Stimulated activated CD8-positive, alpha-beta memory T cell treated with anti-CD3 and anti-CD28 coated beads, Interleukin-2, amount 100 ng/mL, for 1 hour (primary cell): ENCODE measurements around the gene SHROOM3.

Source experiments
- DNase-seq, 2 donors: peaks; one replicate each; pipeline ENCODE4 v3.0.0-alpha.2; 2020; ENCODE audit warnings: low read depth in 2 of 2

Gene SHROOM3

GRCh38 chr4:76569706-76570105 is 134.7 kb downstream of the SHROOM3 start:
- DNase-seq: no peak

GRCh38 chr4:76570141-76570973 is 135.3 kb downstream of the SHROOM3 start:
- DNase-seq: no peak

GRCh38 chr4:76571274-76571673 is 136.2 kb downstream of the SHROOM3 start:
- no peak for DNase-seq

DNA sequence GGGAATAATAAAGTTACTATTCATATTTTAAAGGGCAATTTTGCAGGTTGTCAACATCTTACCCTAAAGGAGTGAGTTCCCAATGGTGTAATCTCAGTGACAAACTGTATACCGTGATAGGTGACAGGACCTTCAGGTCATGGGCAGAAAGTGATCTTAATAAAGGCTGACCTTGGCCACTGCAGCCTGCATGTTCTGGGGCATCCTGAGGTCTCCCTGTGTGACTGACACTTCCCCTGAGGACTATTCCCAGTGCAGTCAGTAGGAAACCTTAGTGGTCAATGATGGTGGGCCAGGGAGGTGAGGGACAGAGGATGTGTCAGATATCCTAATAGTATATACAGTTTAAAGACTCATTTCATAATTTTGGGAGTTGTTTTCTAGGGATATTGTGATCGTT is 137.2 kb downstream of the SHROOM3 start:
- DNase-seq: no peak

- no peak for DNase-seq
These were observed 141.8 kb downstream of the SHROOM3 start for GRCh38 chr4:76576824-76577223.

DNA sequence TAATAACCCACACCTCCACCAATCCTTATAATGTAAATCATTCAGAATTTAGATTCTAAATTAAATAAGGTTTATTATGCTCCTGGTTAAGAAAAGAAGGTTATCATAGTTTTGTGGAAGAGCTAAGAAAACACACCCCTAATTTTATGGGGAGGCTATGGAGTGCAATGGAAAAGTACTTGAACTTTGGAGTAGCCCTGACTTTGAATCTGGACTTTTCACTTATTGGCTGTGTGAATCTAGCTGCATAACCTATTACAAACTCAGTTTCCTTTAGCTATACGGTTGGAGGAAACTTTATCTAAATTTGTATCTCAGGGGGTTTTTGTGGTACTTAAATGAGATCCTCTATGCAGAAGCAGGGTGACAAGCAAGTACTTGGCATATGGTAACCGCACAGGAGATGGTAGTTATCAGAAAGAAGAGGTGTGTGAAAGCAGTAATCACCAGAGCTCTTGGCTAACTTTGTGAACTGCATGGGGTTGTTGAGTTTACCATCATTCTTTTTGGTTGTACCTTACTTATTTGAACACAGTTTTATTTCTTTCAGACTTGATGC is 143.1 kb downstream of the SHROOM3 start:
- no peak for DNase-seq

DNA sequence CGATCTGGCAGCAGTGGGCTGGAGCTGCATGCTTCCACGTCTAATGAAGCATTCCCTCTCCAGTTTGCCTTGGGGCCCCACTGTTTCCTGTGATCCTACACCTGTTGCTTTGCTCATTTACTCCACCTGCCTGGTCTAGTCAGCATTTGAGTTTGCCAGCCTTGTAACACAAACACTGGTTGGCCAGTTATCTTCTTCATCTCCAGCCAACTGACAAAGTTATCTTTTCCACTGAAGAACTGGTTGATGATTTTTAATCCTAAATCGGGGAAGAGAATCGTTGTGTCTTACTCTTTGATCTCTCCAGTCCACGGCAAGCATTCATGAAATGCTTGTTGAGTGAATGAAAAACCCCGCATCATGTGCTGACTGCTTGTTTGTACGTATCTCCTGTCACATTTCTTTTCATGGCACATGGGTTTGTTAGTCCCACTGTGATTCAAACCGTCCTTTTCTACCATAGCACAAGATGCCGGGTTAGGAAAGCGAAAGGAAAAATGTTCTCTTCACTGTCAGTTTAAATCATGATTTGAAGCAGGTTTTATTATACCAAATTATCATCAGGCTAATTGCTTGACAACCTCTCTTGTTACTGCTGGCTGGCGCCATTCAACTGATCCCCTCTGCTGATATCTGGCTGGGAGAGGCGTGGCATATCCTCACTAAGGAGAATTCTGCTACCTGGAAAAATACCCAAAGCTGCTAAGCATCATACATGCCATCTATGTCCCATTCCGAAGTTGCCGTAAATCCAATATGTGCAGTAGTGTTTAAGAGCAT is 144.8 kb downstream of the SHROOM3 start:
- no peak for DNase-seq

DNA sequence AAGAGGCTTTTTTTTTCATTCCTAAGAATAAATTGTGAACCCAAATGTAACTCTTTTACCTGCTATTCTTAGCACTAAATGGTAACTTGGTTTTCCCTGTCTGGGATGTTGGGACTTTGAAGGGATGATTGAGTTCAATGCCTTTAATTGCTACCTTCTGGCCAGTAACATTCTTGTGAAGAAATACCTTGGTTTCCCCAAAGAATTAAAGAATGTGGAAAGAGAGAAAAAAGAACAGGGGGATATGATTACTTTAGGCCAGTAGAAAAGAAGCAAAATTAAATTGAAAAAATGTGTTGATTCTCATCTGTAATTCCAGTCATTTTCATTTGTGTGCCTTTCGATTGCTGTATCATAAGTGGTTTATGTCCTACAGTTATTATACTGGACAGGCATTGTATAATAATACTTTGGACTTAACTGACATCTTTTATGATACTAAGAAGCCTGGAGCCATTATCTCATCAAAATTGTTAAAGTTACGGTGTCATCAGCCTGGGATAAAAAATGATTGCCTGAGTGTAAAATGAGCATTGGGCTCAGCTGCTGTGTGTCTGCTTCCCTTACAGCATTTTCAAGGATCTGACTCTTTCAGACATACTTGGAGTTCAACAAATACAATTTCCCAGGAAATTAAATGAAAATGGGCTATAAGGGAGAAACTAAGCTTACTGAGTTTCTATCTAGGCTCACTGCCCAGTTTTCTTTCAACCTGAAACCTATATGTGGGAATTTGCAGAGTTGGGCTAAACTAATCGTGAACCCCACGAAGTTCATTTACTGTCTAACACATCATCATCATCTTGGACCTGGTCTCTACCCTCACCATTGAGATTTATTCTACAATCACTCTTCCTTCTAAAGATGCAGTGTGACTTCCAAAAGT is 146.3 kb downstream of the SHROOM3 start:
- DNase-seq: no peak

DNA sequence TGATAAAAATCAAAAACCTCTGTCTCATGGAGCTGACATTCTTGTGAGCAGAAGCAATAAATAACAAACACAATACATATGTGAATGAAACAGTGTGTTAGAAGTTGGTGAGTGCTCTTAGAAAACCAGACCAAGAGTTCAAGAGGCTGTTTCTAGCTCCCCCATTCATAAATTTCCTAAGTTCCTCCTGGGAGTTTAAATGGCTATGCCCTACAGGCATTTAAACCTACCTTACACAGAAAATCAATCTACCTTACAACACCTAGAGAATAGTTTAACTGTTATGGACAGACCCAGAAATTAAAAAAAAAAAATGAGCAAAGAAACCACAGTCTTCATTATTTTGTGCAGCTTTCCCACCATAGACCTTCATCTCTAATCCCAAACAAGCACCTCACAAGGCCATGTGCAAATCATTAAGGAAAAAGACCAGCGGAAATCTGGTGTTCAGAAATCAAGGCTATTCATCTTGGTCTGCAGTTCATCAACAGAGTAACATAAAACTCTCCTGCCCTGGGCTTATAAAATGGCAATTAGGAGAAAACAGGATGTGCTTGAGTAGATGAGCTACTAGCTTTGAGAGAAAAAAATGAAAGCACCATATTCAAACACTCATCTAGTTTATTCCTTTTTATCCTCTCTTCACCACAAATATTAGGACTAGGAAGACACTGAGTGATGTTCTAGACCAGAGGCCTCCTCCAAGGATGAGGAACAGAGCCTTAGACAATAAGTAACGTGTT is 147.2 kb downstream of the SHROOM3 start:
- DNase-seq: no peak

DNA sequence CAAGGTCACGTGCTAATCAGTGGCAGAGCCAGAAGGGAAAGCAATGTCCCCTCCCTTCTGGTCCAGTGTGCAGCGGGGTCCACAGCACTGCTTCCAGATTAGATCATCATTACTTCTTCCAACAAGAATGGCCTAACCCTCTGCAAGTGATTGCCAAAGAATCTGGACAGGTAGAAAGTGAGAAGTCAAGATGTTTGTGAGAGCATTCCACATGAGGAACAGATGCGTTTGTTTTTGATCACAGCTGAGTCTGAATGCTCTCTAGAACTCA is 147.7 kb downstream of the SHROOM3 start:
- no peak for DNase-seq

DNA sequence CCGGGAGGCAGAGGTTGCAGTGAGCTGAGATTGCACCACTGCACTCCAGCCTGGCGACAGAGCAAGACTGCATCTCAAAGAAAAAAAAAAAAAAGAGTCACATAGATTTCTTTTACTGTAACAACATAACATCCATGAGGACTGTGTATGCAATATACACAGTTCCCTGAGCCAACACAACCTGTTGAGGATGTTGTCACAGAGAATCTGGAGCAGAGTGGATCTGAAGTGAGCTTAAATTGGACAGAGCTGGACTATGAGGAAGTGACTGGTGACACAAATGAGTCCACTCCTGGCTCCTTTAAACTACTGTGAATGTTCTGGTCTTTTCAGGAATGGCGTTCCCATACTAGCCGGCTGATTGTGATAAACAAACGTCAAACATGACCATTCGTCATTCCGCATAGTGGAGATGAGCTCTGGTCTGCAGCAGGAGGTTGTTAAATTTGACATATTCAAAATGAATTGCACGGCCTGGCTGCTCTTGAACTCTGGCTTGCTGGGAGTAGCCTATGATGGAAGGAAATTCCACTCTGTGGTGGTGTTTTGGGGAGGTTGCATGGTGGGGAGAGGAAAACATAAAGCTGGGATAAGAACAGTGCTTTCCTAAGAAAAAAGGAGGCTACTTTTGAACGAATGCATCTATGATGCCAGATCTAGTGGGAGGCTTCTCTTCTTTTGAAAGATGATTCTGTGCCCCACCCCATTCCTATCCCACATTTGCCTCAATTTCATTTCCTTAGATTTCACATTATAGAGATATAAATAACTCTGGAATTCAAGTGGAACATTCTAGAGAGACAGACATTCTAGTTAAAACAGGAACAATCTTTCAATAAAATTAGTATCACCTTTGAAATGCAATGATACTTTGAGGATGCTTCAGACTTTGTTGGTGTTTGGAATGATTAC is 149.5 kb downstream of the SHROOM3 start:
- DNase-seq: no peak

DNA sequence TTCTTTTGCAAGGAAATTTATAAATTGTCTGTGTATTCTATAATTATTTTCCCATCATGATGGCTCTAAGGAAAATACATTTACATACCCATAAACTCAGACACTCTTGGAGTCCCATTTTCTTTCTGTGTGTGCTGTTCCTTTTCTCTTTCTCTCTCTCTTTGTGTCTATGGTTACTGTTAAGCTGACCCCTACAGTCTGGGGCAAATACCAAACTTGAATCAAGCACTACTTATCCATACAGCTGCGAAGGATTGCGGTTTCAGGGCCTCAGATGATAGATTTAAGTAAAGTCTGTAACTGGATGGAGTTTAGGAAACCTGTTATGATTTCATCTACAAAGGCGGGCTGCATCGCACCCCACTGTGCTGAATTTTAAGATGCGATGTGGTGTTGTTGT is 150.2 kb downstream of the SHROOM3 start:
- DNase-seq: no peak

DNA sequence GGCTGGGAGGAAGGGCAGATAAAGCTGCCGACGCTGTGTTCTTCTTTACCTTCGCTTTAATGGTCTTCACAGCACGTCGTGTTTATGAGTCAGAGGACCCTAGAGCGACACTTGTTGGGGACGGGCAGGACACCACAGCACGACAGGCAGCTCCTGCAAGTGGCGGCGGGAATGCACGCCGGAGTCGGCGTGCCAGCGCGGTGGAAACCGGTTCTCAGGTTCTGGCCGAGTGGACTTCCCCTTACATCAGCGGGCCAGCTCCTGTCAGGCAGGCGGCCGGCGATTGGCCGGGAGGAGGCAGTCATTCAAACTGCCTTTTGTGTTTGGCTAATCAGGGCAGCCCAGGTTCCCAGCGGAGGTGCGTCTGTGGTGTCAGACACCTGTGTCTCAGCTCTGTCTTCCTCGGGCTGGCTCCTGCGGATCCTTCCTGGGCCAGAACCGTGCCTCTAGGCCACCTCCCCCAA is 150.9 kb downstream of the SHROOM3 start:
- DNase-seq: no peak

DNA sequence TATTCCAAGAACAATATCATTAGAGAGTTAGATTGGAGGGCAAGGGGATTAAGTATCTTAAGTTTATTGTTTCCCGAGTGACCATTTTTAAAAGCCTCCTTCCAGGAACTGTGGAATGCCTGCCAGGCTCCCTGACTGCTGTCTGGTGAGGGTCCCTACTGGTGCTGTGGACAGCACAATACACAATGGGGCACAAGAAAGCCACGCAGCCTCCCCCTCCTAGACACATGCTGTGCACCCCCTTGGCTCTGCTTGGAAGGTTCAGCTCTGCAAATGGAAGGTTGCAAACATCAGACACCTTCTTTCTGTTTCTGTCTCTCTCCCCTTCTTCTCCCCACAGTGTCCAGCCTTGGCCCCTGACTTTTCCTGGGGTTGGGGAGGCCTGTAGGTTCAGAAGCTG is 153.2 kb downstream of the SHROOM3 start:
- DNase-seq: no peak

- DNase-seq: no peak
These were observed 154.4 kb downstream of the SHROOM3 start for GRCh38 chr4:76589402-76589801.

GRCh38 chr4:76589872-76590797 is 155.1 kb downstream of the SHROOM3 start:
- DNase-seq: no peak

DNA sequence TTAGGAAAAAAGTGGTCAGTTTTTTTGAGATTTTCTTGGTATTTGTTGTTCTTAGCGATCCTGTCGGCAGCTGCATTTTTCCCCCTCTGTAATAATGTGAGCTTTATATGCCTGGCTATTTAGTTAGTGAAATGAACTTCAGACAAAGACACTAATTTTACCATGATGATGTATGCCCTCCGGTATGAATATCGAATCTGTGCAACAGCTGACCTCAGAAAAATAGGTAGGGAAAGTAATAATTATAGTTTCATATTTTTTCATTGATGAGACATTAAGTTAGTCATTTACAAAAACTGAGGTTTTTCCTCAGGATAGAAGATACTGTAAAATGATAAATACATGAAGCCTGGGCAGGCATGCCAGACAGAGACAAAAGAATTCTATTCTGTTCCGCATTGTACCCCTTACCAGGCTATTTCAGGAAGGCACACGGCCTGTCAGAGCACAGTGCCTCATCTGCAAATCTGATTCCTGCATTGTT is 155.8 kb downstream of the SHROOM3 start:
- DNase-seq: no peak

DNA sequence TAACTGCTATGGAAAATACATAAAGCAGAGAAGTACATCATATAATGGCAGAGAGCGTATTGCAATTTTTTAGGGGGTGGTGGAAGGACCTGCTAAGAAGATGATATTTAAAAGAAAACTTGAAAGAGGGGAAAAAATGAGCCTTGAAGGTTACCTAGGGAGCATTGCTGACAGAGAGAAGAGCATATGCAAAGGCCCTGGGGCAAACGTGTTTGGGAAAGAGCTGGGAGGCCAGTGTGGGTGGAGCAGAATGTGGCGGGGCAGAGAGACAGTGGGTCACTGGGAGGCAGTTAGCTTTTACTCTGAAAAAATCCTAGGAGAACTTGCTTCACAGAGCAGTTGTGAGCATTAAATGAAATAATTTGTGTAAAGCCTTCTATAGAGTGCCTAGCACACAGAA is 157.0 kb downstream of the SHROOM3 start:
- no peak for DNase-seq

DNA sequence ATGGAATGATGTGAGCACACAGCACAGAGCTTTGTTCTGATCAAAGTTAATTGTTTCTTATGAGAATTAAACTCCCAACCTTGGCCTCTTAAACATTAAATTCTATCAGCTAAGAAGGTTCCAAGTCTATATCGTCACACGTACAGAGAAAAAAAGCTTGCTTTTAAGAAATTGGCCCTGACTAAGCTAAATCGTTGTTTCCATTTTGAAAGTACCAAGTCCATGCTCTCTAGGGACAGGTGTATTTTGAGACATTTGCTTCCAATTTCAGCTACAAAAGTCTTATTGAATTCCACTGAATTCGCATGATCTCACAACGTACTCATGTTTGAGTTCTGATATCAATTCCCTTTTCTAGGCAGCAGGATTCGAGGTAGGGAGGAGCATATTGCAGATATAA is 157.4 kb downstream of the SHROOM3 start:
- no peak for DNase-seq
